Stimulated activated memory B cell treated with anti-CD40 and anti-IgM and Interleukin-4, amounts not matched to agents 10 μg/mL and 1 μg/mL and 100 μg/mL, for 72 hours (primary cell): ENCODE measurements around the gene LRPPRC.

Experiments
- ATAC-seq: fragments of 150-1000 bp; cut with Tn5 transposase; 2 replicates; pipeline ENCODE4 v1.10.0; 2021
- H3K27ac Mint-ChIP-seq: one replicate; pipeline ENCODE4 v1.8.0; 2022; ENCODE audit warnings: mild to moderate bottlenecking, mixed read lengths
- H3K27me3 Mint-ChIP-seq: one replicate; pipeline ENCODE4 v1.8.0; 2022; ENCODE audit warnings: mixed read lengths
- H3K36me3 Mint-ChIP-seq: one replicate; pipeline ENCODE4 v1.8.0; 2022; ENCODE audit warnings: mixed read lengths
- H3K4me1 Mint-ChIP-seq: one replicate; pipeline ENCODE4 v1.8.0; 2022; ENCODE audit warnings: mixed read lengths
- H3K4me3 Mint-ChIP-seq: one replicate; pipeline ENCODE4 v1.8.0; 2022; ENCODE audit warnings: mild to moderate bottlenecking, moderate library complexity, mixed read lengths
- H3K9me3 Mint-ChIP-seq: one replicate; pipeline ENCODE4 v1.8.0; 2022; ENCODE audit warnings: mixed read lengths

LRPPRC gene

DNA sequence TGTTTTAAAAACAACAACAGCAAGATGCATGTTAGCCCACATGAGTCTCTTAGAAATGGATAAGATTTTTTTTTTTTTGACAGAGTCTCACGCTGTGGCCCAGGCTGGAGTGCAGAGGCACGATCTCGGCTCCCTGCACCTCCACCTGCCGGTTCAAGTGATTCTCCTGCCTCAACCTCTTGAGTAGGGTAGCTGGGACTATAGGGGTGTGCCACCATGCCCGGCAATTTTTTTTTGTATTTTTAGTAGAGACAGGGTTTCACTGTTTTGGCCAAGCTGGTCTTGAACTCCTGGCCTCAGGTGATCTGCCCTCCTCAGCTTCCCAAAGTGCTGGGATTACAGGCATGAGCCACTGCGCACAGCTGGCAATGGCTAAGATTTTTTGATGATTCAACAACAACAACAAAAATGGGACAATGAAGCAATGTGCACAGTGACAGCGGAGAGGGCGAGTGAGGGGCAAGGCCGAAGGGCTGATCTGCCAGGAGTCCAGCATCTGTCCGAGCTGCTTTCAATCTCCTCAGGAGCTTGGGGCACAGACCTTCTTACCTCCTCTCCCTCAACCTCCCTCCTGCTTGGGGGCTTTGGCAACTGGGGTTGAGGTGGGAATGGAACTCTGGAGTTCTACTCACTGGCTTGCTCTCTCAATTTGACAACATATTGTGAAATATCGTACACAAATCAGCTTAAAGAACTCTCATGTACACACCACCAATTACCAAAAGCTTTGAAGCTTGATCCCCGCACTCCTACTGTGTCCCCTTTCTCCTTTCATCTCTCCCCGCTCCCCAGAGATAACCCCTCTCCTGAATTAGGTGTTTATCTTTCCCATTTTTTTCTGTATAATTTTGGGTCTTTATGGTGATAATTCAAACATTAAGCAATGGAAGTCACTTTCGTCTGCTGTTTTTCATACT is 153.6 kb downstream of the LRPPRC start:
- Mint-ChIP-seq H3K27ac (no peak overlapping the region), H3K27me3 (peaks cover 13% of the 10 kb centered on the region), H3K4me3 (no peak overlapping the region), H3K4me1 (no peaks in the 10 kb centered on the region), H3K36me3 (no peaks in the 10 kb centered on the region), H3K9me3 (no peaks in the 10 kb centered on the region)
- ATAC-seq: no peak

DNA sequence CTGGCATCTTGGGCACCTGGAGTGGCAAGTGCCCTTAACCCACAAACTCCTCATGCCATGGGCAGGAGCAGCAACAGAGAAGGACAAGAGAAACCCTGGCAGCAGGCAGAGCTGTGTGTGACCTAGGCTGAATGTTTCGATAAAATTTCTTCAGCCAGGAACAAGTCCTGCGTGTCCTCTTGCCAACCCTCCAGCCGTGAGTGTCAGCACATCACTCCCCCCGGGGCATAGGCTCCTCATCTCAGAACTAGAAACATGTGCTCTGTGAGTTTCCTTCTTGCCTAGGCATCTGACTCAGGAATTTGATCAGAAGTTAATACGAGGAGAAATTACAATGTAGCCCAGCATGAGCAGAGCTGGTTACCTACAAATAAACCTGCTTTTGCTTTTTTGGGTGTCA is 154.8 kb downstream of the LRPPRC start:
- Mint-ChIP-seq H3K4me1 (no peaks in the 10 kb centered on the region), H3K9me3 (no peaks in the 10 kb centered on the region), H3K4me3 (no peak overlapping the region), H3K27ac (no peak overlapping the region), H3K27me3 (peaks cover 13% of the 10 kb centered on the region), H3K36me3 (no peaks in the 10 kb centered on the region)
- ATAC-seq: no peak

DNA sequence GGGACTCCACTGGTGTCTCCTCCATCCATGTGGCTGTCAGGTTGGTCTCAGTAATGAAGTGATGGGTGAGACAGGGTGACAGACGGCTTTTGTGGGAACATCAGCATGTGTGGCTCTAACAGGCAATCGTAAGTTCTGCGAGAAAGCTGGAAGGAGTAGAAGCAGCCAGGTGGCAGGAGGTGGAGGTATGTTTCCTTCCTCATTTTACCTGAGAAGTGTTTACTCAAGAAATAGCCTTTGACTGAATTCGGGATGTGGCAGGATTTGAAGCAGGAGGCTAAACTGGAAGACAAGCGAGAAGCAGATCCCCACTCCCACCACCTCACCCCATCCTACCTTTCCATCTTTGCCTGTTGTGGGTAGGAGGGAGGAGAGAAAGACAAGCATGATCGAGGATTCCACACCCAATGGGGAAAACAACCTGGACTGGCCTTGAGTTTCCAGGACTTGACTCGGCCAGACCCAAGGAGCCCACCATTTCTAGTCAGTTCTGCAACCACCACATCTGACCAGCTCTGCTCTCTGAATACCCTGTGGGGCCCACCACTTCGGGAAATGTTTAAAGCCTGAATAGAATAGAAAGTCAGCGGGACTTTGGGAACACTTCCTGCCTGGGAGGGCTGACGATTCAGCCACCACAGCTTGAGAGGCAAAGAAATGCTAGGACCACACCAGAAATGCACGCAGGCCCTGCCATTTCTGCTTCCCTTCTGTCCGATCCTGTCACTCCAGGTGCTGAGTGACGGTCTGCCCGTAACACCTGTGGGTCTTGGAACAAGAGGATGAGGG is 155.8 kb downstream of the LRPPRC start:
- Mint-ChIP-seq H3K4me3 (no peak overlapping the region), H3K27ac (no peak overlapping the region), H3K9me3 (no peaks in the 10 kb centered on the region), H3K27me3 (peaks cover 13% of the 10 kb centered on the region), H3K36me3 (no peaks in the 10 kb centered on the region), H3K4me1 (no peaks in the 10 kb centered on the region)
- ATAC-seq: no peak

DNA sequence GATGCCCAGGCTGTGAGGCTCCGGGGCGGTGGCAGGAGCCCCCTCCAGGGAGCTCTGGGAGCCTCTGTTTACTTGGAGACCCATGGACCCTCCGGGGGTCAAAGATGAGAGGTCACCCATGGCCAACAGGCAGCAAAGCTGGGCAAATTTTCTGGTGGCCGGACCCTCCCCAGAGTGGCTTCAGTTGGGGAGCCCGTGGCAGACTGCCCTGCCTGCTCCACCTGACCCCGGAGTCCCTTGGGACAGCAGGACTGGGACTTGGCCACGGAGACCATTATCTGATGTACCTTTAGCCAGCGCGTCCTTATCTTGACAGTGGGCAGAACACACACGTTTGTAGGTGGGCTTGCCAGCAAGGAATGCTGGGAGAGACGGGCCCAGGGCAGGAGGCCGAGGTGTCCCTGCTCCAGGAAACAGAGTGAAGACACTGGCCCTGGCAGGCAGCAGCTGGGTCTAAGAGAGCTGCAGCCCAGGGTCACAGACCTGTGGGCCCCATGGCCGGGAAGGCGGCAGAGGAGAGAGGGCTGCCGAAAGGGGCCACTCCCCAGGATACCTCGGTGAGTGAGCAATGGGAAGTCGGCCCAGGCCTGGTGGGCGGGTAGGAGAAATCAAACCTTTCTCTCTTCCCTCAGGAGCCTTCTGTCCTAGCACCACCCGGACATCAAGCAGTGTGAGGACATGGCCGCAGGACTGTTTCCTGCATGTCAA is 157.1 kb downstream of the LRPPRC start, which contains the start of the genes ABCG5 and ABCG8:
ABCG5 (minus strand) TSS at position 280 of the 708 bp plus-strand sequence; CDS start at position 120, 160 bp downstream.
ABCG8 (plus strand) TSS at position 412 of the 708 bp plus-strand sequence; CDS start at position 495, 83 bp downstream.
- ATAC-seq: no peak
- no peaks in the 10 kb centered on the region for H3K36me3 Mint-ChIP-seq
- no peak within 1 kb of the TSS for H3K4me3 Mint-ChIP-seq
- H3K9me3 Mint-ChIP-seq: no peaks in the 10 kb centered on the region
- peaks cover 13% of the 10 kb centered on the region for H3K27me3 Mint-ChIP-seq
- no peaks in the 10 kb centered on the region for H3K4me1 Mint-ChIP-seq
- H3K27ac Mint-ChIP-seq: no peak within 1 kb of the TSS

DNA sequence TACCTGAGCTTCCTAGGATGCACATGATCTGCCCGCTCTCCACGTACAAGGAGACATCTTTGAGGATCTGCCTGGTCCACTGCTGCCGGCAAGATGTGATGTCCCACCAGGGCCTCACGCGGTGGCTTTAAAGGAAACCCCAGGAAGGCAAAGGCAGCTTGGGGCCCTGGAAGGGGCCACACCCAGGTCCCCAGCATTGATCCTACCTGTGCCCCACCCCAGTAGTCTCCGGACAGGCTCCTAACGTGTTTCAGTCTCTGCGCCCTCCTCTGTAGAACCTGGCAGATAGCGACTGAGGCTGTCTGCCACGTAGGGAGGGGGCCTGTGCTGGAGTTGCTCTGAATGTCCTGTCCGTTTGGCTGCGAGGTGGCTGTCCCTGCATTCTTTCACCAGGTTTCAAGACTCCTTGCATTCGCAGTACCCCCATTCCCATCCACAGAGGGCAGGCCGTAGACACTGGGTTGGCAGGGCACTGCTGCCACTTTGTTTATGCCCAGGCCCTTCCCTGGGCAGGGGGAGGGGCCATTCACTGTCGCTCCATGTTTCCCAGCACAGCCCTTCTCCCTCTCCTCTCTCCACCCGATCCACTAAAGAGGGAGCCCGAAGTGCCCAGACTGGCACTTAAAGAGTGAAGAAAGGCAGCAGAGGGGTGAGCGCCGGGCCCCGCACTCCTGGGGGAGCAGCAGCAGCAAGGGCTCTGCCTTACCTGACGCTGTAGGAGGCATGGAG is 157.8 kb downstream of the LRPPRC start:
- H3K27me3 Mint-ChIP-seq: peaks cover 13% of the 10 kb centered on the region
- ATAC-seq: no peak
- H3K4me1 Mint-ChIP-seq: no peaks in the 10 kb centered on the region
- no peak overlapping the region for H3K27ac Mint-ChIP-seq
- no peak overlapping the region for H3K4me3 Mint-ChIP-seq
- H3K36me3 Mint-ChIP-seq: no peaks in the 10 kb centered on the region
- H3K9me3 Mint-ChIP-seq: no peaks in the 10 kb centered on the region

DNA sequence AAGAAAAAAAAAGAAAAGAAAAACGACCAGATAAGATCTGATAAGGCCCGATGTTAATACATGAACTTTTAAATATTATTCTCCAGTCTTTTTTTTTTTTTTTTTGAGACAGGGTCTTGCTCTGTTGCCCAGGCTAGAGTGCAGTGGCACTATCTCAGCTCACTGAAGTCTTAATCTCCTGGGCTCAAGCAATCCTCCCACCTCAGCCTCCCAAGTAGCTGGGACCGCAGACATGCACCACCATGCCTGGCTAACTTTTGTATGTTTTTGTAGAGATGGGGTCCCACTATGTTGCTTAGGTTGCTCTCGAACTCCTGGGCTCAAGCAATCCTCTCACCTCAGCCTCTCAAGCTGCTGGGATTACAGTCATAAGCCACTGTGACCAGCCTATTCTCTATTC is 158.8 kb downstream of the LRPPRC start:
- H3K4me3 Mint-ChIP-seq: no peak overlapping the region
- no peaks in the 10 kb centered on the region for H3K9me3 Mint-ChIP-seq
- H3K4me1 Mint-ChIP-seq: no peaks in the 10 kb centered on the region
- peaks cover 13% of the 10 kb centered on the region for H3K27me3 Mint-ChIP-seq
- H3K27ac Mint-ChIP-seq: no peak overlapping the region
- ATAC-seq: no peak
- no peaks in the 10 kb centered on the region for H3K36me3 Mint-ChIP-seq
